ENCODE data around the gene MXRA7.

The MXRA7 gene

DNA sequence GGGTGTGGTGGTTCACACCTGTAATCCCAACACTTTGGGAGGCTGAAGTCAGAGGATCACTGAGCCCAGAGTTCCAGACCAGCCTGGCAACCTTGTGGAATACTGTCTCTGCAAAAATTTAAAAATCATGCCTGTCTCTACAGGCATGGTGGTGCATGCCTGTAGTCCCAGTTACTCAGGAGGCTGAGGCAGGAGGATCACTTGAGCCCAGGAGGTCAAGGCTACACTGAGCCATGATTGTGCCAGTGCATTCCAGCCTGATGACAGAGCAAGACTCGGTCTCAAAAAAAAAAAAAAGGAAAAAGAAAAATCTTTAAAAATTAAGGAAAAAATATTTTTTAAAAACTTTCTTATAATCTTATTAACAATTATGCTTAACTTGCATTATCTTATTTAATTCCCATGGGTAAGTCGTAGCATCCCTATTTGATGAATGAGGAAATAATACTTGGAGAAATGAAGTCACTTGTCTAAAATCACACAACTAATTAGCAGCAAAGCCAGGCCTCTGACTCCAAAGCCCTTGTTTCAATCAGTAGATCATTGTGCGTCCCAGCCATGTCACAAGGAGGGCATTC is 40.7 kb upstream of the MXRA7 start:
- POLR2A ChIA-PET: interaction anchor here (0.7 kb wide), 1 partner anchor 12 kb away, joined by 5 read pairs; no protein-coding TSS in a partner anchor
- TF ChIP-seq ZNF324 (tag by site-specific recombination; IDR thresholded peaks at IDR 0.05): no peak
- TF ChIP-seq ZBTB17 (tag by site-specific recombination; IDR thresholded peaks at IDR 0.05): no peak
- TF ChIP-seq ZNF521 (tag by site-specific recombination; IDR thresholded peaks at IDR 0.05): no peak
- no peak for TF ChIP-seq ZNF777 (tag by site-specific recombination; IDR thresholded peaks at IDR 0.05; ENCODE audit: borderline replicate concordance)
- TF ChIP-seq, protein P1, sequence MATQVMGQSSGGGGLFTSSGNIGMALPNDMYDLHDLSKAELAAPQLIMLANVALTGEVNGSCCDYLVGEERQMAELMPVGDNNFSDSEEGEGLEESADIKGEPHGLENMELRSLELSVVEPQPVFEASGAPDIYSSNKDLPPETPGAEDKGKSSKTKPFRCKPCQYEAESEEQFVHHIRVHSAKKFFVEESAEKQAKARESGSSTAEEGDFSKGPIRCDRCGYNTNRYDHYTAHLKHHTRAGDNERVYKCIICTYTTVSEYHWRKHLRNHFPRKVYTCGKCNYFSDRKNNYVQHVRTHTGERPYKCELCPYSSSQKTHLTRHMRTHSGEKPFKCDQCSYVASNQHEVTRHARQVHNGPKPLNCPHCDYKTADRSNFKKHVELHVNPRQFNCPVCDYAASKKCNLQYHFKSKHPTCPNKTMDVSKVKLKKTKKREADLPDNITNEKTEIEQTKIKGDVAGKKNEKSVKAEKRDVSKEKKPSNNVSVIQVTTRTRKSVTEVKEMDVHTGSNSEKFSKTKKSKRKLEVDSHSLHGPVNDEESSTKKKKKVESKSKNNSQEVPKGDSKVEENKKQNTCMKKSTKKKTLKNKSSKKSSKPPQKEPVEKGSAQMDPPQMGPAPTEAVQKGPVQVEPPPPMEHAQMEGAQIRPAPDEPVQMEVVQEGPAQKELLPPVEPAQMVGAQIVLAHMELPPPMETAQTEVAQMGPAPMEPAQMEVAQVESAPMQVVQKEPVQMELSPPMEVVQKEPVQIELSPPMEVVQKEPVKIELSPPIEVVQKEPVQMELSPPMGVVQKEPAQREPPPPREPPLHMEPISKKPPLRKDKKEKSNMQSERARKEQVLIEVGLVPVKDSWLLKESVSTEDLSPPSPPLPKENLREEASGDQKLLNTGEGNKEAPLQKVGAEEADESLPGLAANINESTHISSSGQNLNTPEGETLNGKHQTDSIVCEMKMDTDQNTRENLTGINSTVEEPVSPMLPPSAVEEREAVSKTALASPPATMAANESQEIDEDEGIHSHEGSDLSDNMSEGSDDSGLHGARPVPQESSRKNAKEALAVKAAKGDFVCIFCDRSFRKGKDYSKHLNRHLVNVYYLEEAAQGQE (tag by site-specific recombination; IDR thresholded peaks at IDR 0.05): no peak
- TF ChIP-seq ZNF664 (tag by site-specific recombination; IDR thresholded peaks at IDR 0.05): no peak
- no peak for TF ChIP-seq GLI4 (tag by site-specific recombination; IDR thresholded peaks at IDR 0.05)
- no peak for TF ChIP-seq ZNF23 (tag by site-specific recombination; IDR thresholded peaks at IDR 0.05; ENCODE audit: borderline replicate concordance)
- no peak for TF ChIP-seq ZBTB1 (tag by site-specific recombination; IDR thresholded peaks at IDR 0.05)
- TF ChIP-seq ZFP69B (tag by site-specific recombination; IDR thresholded peaks at IDR 0.05): no peak
- no peak for TF ChIP-seq ZNF37A (tag by site-specific recombination; IDR thresholded peaks at IDR 0.05)
- TF ChIP-seq YY2 (tag by site-specific recombination; IDR thresholded peaks at IDR 0.05): no peak
- no peak for TF ChIP-seq ZNF133 (tag by site-specific recombination; IDR thresholded peaks at IDR 0.05)
- TF ChIP-seq, protein P2, sequence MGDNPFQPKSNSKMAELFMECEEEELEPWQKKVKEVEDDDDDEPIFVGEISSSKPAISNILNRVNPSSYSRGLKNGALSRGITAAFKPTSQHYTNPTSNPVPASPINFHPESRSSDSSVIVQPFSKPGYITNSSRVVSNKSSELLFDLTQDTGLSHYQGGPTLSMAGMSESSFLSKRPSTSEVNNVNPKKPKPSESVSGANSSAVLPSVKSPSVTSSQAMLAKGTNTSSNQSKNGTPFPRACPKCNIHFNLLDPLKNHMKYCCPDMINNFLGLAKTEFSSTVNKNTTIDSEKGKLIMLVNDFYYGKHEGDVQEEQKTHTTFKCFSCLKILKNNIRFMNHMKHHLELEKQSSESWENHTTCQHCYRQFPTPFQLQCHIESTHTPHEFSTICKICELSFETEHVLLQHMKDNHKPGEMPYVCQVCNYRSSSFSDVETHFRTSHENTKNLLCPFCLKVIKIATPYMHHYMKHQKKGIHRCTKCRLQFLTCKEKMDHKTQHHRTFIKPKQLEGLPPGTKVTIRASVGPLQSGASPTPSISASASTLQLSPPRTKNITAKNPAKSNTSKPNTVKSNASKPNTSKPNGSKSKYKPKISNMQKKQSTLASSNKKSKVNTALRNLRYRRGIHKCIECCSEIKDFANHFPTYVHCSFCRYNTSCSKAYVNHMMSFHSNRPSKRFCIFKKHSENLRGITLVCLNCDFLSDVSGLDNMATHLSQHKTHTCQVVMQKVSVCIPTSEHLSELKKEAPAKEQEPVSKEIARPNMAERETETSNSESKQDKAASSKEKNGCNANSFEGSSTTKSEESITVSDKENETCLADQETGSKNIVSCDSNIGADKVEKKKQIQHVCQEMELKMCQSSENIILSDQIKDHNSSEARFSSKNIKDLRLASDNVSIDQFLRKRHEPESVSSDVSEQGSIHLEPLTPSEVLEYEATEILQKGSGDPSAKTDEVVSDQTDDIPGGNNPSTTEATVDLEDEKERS (tag by site-specific recombination; IDR thresholded peaks at IDR 0.05): no peak
- no peak for TF ChIP-seq ZNF184 (tag by site-specific recombination; IDR thresholded peaks at IDR 0.05)
- TF ChIP-seq ZNF274 (IDR thresholded peaks at IDR 0.05; ENCODE audit: low read length): no peak
- no peak for TF ChIP-seq ZNF274 (tag by site-specific recombination; IDR thresholded peaks at IDR 0.05; ENCODE audit: borderline replicate concordance)
- TF ChIP-seq ZNF239 (tag by site-specific recombination; IDR thresholded peaks at IDR 0.05): no peak
- TF ChIP-seq MEIS1 (CRISPR knock-in tag; IDR thresholded peaks at IDR 0.05; ENCODE audit: borderline replicate concordance): no peak
- no peak for TF ChIP-seq ZNF585B (tag by site-specific recombination; IDR thresholded peaks at IDR 0.05)
- no peak for TF ChIP-seq ZNF544 (tag by site-specific recombination; IDR thresholded peaks at IDR 0.05)
- Histone ChIP-seq H3K9me3 (ENCODE audit: control insufficient read depth, insufficient read depth, low read depth, low read length) (no peaks in the 10 kb centered on the region), H3K27ac (ENCODE audit: extremely low read depth, low read depth, low read length) (no peak overlapping the region), H3K4me1 (ENCODE audit: control insufficient read depth, insufficient read depth, low read length) (no peaks in the 10 kb centered on the region), H3K4me3 (ENCODE audit: low read depth, low read length) (no peak overlapping the region), H3K36me3 (ENCODE audit: control insufficient read depth in 2 of 2, insufficient read depth in 1 of 2, low read length in 2 of 2) (peaks cover 48 to 57% of the 10 kb centered on the region in 2 experiments)
- CTCF ChIA-PET: interaction anchor here (1.3 kb wide), 1 partner anchor 12 kb away, joined by 4 read pairs; no protein-coding TSS in a partner anchor

DNA sequence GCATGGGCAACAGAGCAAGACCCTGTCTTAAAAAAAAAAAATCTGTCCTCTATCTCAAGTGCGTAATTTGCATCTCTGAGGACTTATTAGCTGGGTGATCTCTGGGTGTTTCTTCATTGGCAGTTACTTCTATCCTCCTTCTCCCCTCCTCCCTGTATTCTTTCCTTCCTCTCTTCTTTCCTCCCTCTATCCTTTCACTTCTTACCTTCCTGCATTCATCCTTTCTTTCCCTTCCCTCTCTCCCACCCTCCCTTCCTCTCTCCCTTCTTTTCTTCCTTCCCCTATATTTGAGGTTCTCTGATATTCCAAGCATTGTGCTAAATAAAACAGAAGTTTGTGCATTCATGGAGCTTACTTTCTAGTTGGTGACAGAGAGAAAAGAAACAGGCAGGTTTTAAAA is 37.9 kb upstream of the MXRA7 start:
- H3K4me1 ChIP-seq (ENCODE audit: control insufficient read depth, insufficient read depth, low read length): no peaks in the 10 kb centered on the region
- ChIA-PET POLR2A (no interaction called here), CTCF (no interaction called here)
- no peak overlapping the region for H3K27ac ChIP-seq (ENCODE audit: extremely low read depth, low read depth, low read length)
- H3K36me3 ChIP-seq (ENCODE audit: control insufficient read depth in 2 of 2, insufficient read depth in 1 of 2, low read length in 2 of 2): peaks cover 59 to 60% of the 10 kb centered on the region in 2 experiments
- H3K9me3 ChIP-seq (ENCODE audit: control insufficient read depth, insufficient read depth, low read depth, low read length): no peaks in the 10 kb centered on the region
- no peak overlapping the region for H3K4me3 ChIP-seq (ENCODE audit: low read depth, low read length)
- TF ChIP-seq ZNF341 (tag by site-specific recombination; IDR thresholded peaks at IDR 0.05; ENCODE audit: low read depth) (peak; percentile 49), ZNF514 (tag by site-specific recombination; IDR thresholded peaks at IDR 0.05) (no peak), SP7 (tag by site-specific recombination; IDR thresholded peaks at IDR 0.05) (no peak), KLF7 (tag by site-specific recombination; IDR thresholded peaks at IDR 0.05; ENCODE audit: borderline replicate concordance) (no peak), MYNN (tag by site-specific recombination; IDR thresholded peaks at IDR 0.05; ENCODE audit: borderline replicate concordance) (no peak), ZNF366 (tag by site-specific recombination; conservative IDR thresholded peaks at IDR 0.05) (peak; percentile 79; the same call in 1 of the 2 replicates), ZSCAN30 (tag by site-specific recombination; IDR thresholded peaks at IDR 0.05) (no peak)

Measured in HEK293 (cell line).